RPMI8226 (cell line): ENCODE results near the gene UPK3BL2.
"Not testable (repeated sequence)": the region's sequence is repeated elsewhere in the genome, so short reads cannot be mapped to it uniquely, and the experiment has no call there.

Experiments
- DNase-seq: peaks from one replicate; pipeline ENCODE4 v3.0.0-alpha.2; 2015

UPK3BL2 gene

DNA sequence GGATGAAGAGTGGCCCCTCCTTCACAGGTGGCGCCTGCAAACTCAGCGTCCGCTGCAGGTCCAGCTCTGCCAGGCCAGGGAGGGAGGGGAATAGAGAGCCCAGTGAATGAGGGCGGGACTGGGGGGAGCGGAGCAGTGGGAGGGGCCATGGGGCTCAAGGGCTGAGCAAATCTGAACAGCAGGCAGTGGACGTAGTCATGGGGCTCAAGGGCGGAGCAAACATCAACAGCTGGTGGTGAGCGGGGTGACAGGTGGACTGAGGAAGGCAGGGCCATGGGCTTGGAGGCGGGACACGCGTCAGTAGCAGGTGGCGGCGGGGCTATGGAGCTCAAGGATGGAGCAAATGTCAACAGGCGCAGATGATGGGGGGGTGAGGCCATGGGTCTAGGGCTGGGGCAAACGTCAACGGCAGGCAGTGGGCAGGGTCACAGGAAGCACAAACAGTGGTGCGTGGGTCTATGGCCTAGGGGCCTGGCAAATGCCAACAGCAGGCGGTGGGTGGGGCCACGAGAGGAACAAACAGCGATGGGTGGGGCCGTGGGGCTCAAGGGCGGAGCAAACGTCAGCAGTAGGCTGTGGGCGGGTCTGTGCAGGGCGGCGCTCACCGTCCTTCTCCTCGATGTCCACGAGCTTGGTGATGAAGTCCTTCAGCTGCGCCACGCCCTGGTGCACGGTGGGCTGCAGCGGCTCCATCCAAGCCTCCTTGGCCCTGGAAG, 50.1 kb downstream of the UPK3BL2 start:
- DNase-seq, result not testable (repeated sequence)

GRCh38 chr7:102490529-102491075, 52.9 kb downstream of the UPK3BL2 start:
- not testable (repeated sequence) for DNase-seq
